A204.1 (cell line): ENCODE measurements around the gene CPSF3.
"Not testable (repeated sequence)": the region's sequence is repeated elsewhere in the genome, so short reads cannot be mapped to it uniquely, and the experiment has no call there.

Experiments
- FAIRE-seq: peaks from 2 replicates; lab custom pipeline; 2012; peaks lifted over from hg19 to GRCh38; lab: Jason Lieb, UNC

CPSF3 gene

GRCh38 chr2:9467687-9468086 is 44.2 kb downstream of the CPSF3 start:
- no peak for FAIRE-seq

- FAIRE-seq, result no peak
Observed at GRCh38 chr2:9471206-9471605, 47.8 kb downstream of the CPSF3 start.

GRCh38 chr2:9472511-9472910 is 49.1 kb downstream of the CPSF3 start:
- no peak for FAIRE-seq

- FAIRE-seq, result no peak
Observed at GRCh38 chr2:9473308-9473984, 50.0 kb downstream of the CPSF3 start.

GRCh38 chr2:9473985-9474360 is 50.5 kb downstream of the CPSF3 start:
- FAIRE-seq, result no peak

- no peak for FAIRE-seq
Observed at GRCh38 chr2:9474361-9475057, 51.1 kb downstream of the CPSF3 start, which contains the start of gene IAH1. Gene IAH1 (plus strand): TSS chr2:9474551. CDS start chr2:9474567, 16 bp downstream.

- FAIRE-seq, result no peak
Observed at GRCh38 chr2:9477914-9478313, 54.5 kb downstream of the CPSF3 start.

GRCh38 chr2:9478526-9478925 is 55.1 kb downstream of the CPSF3 start:
- no peak for FAIRE-seq

- no peak for FAIRE-seq
Observed at GRCh38 chr2:9480157-9480556, 56.7 kb downstream of the CPSF3 start.

GRCh38 chr2:9483107-9483506 is 59.7 kb downstream of the CPSF3 start:
- FAIRE-seq, result no peak

- no peak for FAIRE-seq
Observed at GRCh38 chr2:9484533-9484932, 61.1 kb downstream of the CPSF3 start.

GRCh38 chr2:9488583-9489547 is 65.4 kb downstream of the CPSF3 start:
- no peak for FAIRE-seq

GRCh38 chr2:9490789-9491188 is 67.3 kb downstream of the CPSF3 start:
- FAIRE-seq, result no peak

- no peak for FAIRE-seq
Observed at GRCh38 chr2:9492927-9493326, 69.5 kb downstream of the CPSF3 start.

GRCh38 chr2:9493478-9493877 is 70.0 kb downstream of the CPSF3 start:
- no peak for FAIRE-seq

- FAIRE-seq, result no peak
Observed at GRCh38 chr2:9494081-9494480, 70.6 kb downstream of the CPSF3 start.

GRCh38 chr2:9497017-9497416 is 73.6 kb downstream of the CPSF3 start:
- FAIRE-seq, result no peak

- no peak for FAIRE-seq
Observed at GRCh38 chr2:9498210-9498609, 74.8 kb downstream of the CPSF3 start.

GRCh38 chr2:9508931-9509330 is 85.5 kb downstream of the CPSF3 start:
- no peak for FAIRE-seq

- FAIRE-seq, result not testable (repeated sequence)
Observed at GRCh38 chr2:9513946-9514345, 90.5 kb downstream of the CPSF3 start.

GRCh38 chr2:9517118-9517782 is 93.8 kb downstream of the CPSF3 start:
- FAIRE-seq, result no peak

GRCh38 chr2:9518163-9518562 is 94.7 kb downstream of the CPSF3 start:
- no peak for FAIRE-seq
